Cardiac fibroblast (primary cell): ENCODE results near the gene GLI2.

ENCODE experiments used
- DNase-seq, 2 donors: peaks; one replicate each; pipeline versions ENCODE4 v3.0.0 to v3.0.0-alpha.2; 2010; ENCODE audit warnings: low read depth in 2 of 2
- H3K4me3 ChIP-seq, 2 donors: replicated peaks in 1 of 2; 1 replicate in 1 of 2; 2 replicates in 1 of 2; pipeline ENCODE4 v1.5.1; 2011; ENCODE audit warnings: low read depth in 2 of 2, low read length in 2 of 2, mild to moderate bottlenecking in 2 of 2, moderate library complexity in 1 of 2
- TF ChIP-seq, protein P1 (sequence below): IDR thresholded peaks from one replicate; pipeline ENCODE4 v1.5.1; 2011; ENCODE audit warnings: low read depth, mild to moderate bottlenecking, low read length, inconsistent platforms

The GLI2 gene

DNA sequence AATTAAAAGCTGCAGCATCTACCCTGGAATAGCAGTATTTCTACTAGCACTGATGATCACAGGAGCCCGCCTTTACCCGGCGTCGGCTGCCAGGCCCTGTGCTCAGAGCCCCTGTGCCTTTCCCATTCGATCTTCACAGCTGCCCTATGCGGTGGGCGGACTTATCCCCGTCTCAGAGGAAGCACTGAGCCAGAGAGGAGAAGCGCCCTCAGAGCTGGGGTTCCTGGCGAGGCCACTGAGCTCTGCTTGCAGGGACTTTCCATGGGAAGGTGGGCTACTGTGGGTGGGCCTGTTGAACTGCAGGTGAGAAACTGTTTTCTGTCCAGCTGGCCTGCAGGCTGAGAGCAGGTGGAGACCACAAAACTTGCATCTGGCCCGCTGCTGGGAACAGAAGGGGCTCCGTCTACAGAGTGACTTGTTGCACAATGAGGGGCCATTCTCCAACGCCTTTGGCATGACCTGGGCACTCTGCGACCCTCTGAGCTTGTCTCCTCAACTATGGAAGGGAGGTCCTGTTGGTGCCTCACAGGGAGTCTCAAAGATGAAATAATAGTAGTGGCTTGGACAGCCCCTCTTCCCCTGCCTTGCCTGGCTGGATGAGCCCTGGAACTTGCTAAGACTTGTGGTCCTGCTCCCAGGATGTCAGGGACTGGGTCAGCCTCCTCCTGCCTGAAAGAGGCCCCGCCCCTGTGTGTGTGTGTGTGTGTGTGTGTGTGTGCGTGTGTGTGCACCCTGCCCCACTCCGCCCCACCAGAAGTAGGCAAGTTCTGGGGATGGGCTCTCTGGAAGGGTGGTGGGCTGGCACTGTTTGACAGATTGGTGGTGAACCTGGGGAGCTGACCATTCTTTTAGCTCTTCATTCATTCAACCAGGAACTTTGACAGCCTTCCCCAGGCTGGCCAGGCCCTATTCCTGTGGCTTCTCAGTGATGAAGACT is 32.7 kb downstream of the GLI2 start:
- no peak for DNase-seq
- TF ChIP-seq, protein P1, sequence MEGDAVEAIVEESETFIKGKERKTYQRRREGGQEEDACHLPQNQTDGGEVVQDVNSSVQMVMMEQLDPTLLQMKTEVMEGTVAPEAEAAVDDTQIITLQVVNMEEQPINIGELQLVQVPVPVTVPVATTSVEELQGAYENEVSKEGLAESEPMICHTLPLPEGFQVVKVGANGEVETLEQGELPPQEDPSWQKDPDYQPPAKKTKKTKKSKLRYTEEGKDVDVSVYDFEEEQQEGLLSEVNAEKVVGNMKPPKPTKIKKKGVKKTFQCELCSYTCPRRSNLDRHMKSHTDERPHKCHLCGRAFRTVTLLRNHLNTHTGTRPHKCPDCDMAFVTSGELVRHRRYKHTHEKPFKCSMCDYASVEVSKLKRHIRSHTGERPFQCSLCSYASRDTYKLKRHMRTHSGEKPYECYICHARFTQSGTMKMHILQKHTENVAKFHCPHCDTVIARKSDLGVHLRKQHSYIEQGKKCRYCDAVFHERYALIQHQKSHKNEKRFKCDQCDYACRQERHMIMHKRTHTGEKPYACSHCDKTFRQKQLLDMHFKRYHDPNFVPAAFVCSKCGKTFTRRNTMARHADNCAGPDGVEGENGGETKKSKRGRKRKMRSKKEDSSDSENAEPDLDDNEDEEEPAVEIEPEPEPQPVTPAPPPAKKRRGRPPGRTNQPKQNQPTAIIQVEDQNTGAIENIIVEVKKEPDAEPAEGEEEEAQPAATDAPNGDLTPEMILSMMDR, result no peak
- no peak overlapping the region for H3K4me3 ChIP-seq

DNA sequence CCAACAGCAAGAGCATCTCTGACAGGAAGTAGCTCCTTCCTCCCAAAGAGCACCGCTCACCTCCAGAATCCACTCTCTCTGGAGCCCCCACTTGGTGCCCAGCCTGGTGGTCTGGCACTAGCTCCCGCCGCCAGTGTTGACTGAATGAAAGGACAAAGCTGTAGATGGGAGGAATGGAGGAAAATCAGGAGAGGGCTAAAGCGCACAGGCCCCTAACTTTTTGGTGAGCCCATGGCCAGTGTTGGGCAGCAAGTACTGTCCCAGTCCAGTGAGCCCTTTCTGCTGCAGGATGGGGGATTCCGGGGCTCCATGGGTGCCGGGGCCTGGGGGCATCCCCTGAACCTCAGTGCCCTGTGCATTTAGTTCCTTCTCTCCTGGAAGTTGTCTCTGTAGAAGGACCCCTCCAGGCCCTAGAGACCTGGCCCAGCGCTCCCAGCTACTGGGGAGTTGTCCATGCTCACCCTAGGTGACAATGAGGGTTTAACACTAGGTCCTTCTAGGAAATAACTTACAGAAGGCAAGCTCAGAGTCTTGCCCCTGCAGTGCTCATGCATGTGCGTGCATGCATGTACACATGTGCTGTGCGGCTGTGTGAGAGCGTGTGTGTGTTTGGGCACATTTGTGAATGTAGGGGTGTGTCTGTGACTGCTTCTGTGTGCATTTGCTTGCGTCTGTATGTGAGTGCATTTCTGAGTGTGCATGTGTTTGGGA is 33.6 kb downstream of the GLI2 start:
- TF ChIP-seq, protein P1, result no peak
- H3K4me3 ChIP-seq, result no peak overlapping the region
- no peak for DNase-seq

DNA sequence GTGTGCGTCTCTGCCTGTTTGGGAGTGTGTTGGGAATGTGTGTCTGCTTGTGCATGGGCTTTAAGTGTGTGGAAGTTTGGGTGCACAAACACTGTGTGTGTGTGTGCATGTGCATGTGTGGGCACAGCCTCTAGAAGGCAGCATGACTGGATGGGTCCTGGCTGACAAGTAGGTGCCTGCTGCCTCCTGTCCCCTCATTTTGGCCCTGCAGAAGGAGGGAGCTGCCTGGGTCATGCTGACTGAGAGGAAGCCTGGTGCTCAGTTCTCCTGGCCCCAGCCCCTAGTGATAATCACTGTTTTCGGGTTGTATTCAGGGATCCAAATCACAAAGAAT is 34.1 kb downstream of the GLI2 start:
- DNase-seq, result no peak
- TF ChIP-seq, protein P1, result no peak
- no peak overlapping the region for H3K4me3 ChIP-seq

DNA sequence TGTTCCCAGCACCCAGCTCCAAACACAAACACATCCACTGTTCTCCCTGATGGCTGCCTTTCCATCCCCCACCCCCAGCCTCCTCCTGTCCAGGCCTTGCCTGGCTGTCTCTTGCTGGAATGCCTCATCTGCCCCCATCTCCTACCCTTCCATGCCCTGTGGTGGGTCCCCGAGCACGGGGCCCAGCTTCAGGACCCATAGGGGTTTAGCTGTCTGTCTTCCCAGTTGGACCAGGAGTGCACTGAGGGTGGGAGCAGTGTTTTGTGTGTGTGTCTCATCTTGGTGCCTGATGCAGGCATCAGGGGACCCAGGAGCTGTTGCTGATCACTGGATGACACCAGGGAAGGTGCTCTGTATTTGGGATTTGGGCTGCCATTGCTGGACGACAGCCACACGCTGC is 34.5 kb downstream of the GLI2 start:
- H3K4me3 ChIP-seq, result no peak overlapping the region
- TF ChIP-seq, protein P1, result no peak
- DNase-seq, result no peak

DNA sequence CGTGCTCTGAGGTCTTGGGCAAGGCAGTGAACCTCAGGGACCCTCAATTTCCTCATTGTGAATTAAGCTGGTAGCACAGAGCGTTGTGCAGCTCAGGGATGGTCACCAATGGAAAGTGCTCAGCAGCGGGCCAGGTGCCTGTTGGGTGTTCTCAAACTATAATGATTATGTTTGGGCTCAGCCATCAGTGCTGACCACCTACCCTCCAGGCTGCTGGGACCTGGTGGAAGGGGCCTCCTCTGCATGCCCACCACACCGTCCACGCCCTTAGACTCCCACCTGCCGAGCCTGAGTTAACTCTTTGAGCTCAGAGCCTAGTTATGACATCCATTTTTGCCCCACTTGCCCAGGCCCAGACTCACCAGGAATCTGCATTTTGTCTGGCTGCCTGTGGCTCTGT is 35.0 kb downstream of the GLI2 start:
- DNase-seq, result no peak
- TF ChIP-seq, protein P1, result no peak
- no peak overlapping the region for H3K4me3 ChIP-seq

DNA sequence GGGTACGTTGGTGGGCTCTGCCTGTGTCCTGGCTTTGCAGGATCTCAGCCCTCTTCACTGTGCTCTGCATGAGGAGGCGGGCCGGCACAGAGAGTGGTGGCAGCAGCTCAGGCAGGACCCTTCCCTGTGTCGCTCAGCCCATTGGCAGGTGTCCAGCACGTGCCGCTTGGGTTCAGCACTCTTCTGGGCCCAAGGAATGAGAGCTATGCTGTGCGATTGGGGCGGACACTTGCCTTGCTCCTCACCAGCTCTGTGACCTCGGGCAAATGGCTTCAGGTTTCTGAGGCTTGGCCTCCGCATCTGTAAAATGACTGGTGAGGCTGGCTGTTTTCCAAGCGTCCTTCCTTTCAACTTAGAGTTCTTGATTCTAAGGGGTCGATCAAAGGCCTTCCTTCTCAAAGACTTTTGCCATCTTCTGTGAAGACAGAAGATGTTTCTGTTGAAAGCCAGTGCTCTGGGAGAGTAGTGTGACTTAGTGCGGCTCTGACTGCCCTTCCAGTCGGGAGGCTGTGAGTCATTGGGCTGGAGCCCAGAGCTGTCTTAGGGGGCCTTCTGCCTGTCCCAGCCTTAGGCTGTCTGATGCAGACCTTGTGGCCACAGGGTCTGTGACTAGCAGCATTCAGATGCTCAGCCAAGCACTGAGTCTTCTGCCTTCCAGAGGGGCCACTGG is 35.6 kb downstream of the GLI2 start:
- TF ChIP-seq, protein P1, result no peak
- peak; percentile 86 to 89 for DNase-seq
- H3K4me3 ChIP-seq, result no peak overlapping the region
